ENCODE data around the gene KCTD17.
A peak's percentile ranks its signal among the peaks of the same experiment; 100 is the strongest.
"Not testable (repeated sequence)": the region's sequence is repeated elsewhere in the genome, so short reads cannot be mapped to it uniquely, and the experiment has no call there.

KCTD17 gene

GRCh38 chr22:37062702-37063381, 11.3 kb downstream of the KCTD17 start:
- no peak for DNase-seq

GRCh38 chr22:37063431-37064420, 12.2 kb downstream of the KCTD17 start:
- peak; percentile 77 for DNase-seq

GRCh38 chr22:37064553-37064952, 13.0 kb downstream of the KCTD17 start:
- no peak for DNase-seq

- DNase-seq, result no peak
These were observed 13.6 kb downstream of the KCTD17 start for GRCh38 chr22:37065180-37065579.

GRCh38 chr22:37065961-37066360, 14.4 kb downstream of the KCTD17 start:
- DNase-seq, result no peak

- no peak for DNase-seq
These were observed 15.9 kb downstream of the KCTD17 start for GRCh38 chr22:37067428-37067827.

GRCh38 chr22:37068859-37069258, 17.3 kb downstream of the KCTD17 start:
- DNase-seq, result no peak

GRCh38 chr22:37069319-37069718, 17.8 kb downstream of the KCTD17 start:
- no peak for DNase-seq

GRCh38 chr22:37069719-37070118, 18.2 kb downstream of the KCTD17 start:
- no peak for DNase-seq

GRCh38 chr22:37070334-37070733, 18.8 kb downstream of the KCTD17 start:
- DNase-seq, result no peak

GRCh38 chr22:37070744-37071143, 19.2 kb downstream of the KCTD17 start:
- no peak for DNase-seq

- DNase-seq, result not testable (repeated sequence)
These were observed 20.5 kb downstream of the KCTD17 start for GRCh38 chr22:37071850-37072592.

- no peak for DNase-seq
These were observed 21.1 kb downstream of the KCTD17 start for GRCh38 chr22:37072673-37073072.

- no peak for DNase-seq
These were observed 23.0 kb downstream of the KCTD17 start for GRCh38 chr22:37074537-37074936.

GRCh38 chr22:37075046-37075445, 23.5 kb downstream of the KCTD17 start:
- DNase-seq, result no peak

- DNase-seq, result no peak
These were observed 24.4 kb downstream of the KCTD17 start for GRCh38 chr22:37075822-37076433.

GRCh38 chr22:37077802-37078448, 26.4 kb downstream of the KCTD17 start:
- DNase-seq, result no peak

GRCh38 chr22:37079158-37079557, 27.6 kb downstream of the KCTD17 start:
- no peak for DNase-seq

- DNase-seq, result no peak
These were observed 28.2 kb downstream of the KCTD17 start for GRCh38 chr22:37079668-37080171.

GRCh38 chr22:37080438-37080837, 28.9 kb downstream of the KCTD17 start:
- DNase-seq, result no peak

- no peak for DNase-seq
These were observed 29.3 kb downstream of the KCTD17 start for GRCh38 chr22:37080838-37081237.

GRCh38 chr22:37082251-37082873, 30.8 kb downstream of the KCTD17 start:
- no peak for DNase-seq

Measured in NCI-H2171 (cell line).